Heart left ventricle (tissue), 16 donors: ENCODE data around the gene FBH1. TPM values are rescaled to one million over a fixed set of nuclear protein-coding genes. Genes with fewer than 3 reads are reported as not detected.
"Not testable (repeated sequence)": the region's sequence is repeated elsewhere in the genome, so short reads cannot be mapped to it uniquely, and the experiment has no call there.

Source experiments
- ATAC-seq, 4 donors: fragments of 200-7000 bp; cut with Tn5 transposase; one replicate each; pipeline ENCODE4 v1.9.1; 2020 to 2022; ENCODE audit warnings: moderate library complexity in 4 of 4, mild to moderate bottlenecking in 3 of 4, moderate number of reproducible peaks in 1 of 4
- DNase-seq, 5 donors: peaks; one replicate each; pipeline ENCODE4 v3.0.0-alpha.2; 2020
- H3K27ac ChIP-seq, 12 donors: fragments of 200-600 bp; sonication (generic) in 4 of 12; one replicate each; pipeline versions ENCODE4 v1.5.0 to v1.8.0; 2016 to 2022; ENCODE audit warnings: mild to moderate bottlenecking in 2 of 12
- H3K27me3 ChIP-seq, 9 donors: fragments of 200-600 bp; sonication (generic) in 2 of 9; one replicate each; pipeline versions ENCODE4 v1.5.1 to v1.8.0; 2016 to 2022; ENCODE audit warnings: mild to moderate bottlenecking in 3 of 9
- H3K36me3 ChIP-seq, 9 donors: fragments of 200-600 bp; sonication (generic) in 2 of 9; one replicate each; pipeline versions ENCODE4 v1.5.0 to v1.8.0; 2018 to 2022; ENCODE audit warnings: mild to moderate bottlenecking in 2 of 9
- H3K4me1 ChIP-seq, 12 donors: fragments of 200-600 bp; sonication (generic) in 4 of 12; one replicate each; pipeline versions ENCODE4 v1.5.0 to v1.8.0; 2016 to 2022; ENCODE audit warnings: mild to moderate bottlenecking in 3 of 12
- H3K4me3 ChIP-seq, 12 donors: fragments of 200-600 bp; sonication (generic) in 4 of 12; one replicate each; pipeline versions ENCODE4 v1.5.0 to v1.8.0; 2017 to 2022; ENCODE audit warnings: mild to moderate bottlenecking in 9 of 12, moderate library complexity in 4 of 12
- H3K9me3 ChIP-seq, 12 donors: fragments of 200-600 bp; sonication (generic) in 4 of 12; one replicate each; pipeline versions ENCODE4 v1.5.0 to v1.8.0; 2016 to 2022; ENCODE audit warnings: mild to moderate bottlenecking in 1 of 12
- POLR2A ChIP-seq, 2 donors: fragments of 450-650 bp; IDR thresholded peaks; one replicate each; pipeline ENCODE4 v1.6.1; 2017; ENCODE audit warnings: antibody characterized with exemption in 2 of 2, mild to moderate bottlenecking in 2 of 2, moderate library complexity in 2 of 2
- WGBS, 4 donors: extraction: QIAGEN DNeasy Blood & Tissue Kit in 2 of 4; methylation state at CpG; one replicate each; pipeline versions ENCODE4 v1.1.5 to v1.1.7; 2013 to 2018; 5-methylcytosine and 5-hydroxymethylcytosine counted together
- intact Hi-C, 10 donors: fragments of 100-400 bp; cut with DNase I; formaldehyde crosslinking; loops; one replicate each; pipeline versions ENCODE4 v1.11.1 to v1.14.2; 2022
- polyA plus RNA-seq, 2 donors: library from polyadenylated mRNA; stranded (reverse); fragments of 200-250 nt; gene quantifications; one replicate each; pipeline ENCODE4 v1.2.3, GENCODE V29; 2013
- total RNA-seq, 9 donors: library from RNA; depleted of rRNA in 2 of 9; stranded (reverse); fragments of >200 nt in 2 of 9; fragmentation: NEBNext Ultra II Directional in 3 of 9; extraction: Animal tissue kit (Norgen Biotek cat#: 25700) in 3 of 9; gene quantifications; one replicate each; pipeline versions ENCODE4 v1.1.0 to v1.2.4, GENCODE V29; 2016 to 2023
- TF ChIP-seq, protein P1 (sequence below), 12 donors: fragments of 200-600 bp; sonication (generic) in 4 of 12; IDR thresholded peaks; one replicate each; pipeline versions ENCODE4 v1.5.0 to v1.8.0; 2018 to 2022; ENCODE audit warnings: antibody characterized with exemption in 12 of 12, mild to moderate bottlenecking in 5 of 12
- donor health status: ischemic (EF 13 %, LVEDD 7.1; RV severe dilation, severe dysfunction).
- donor health status: healthy with polysubstance abuse.
- donor health status: DM: no; HTN: yes; CAD: no.
- donor health status: DM: no; HTN: no; CAD: no.
- donor health status: ischemic (EF 25% LVEDD 6.9; RV normal size, moderate dysfunction).
- donor health status: ischemic (EF 25% LVEDD 5.7; RV mildly dilated, moderate dysfunction).
- donor health status: healthy.
- donor health status: DM: yes; HTN: yes; CAD: no.
- donor health status: ischemic (EF 35%, LVEDD 5.7; RV mildly dilated, moderate dysfunction).
- donor health status: nonischemic (EF 11% LVEDD 7.7; RV severe dilation, severe dysfunction).
- donor health status: DM: yes; HTN: yes; CAD: no.
- donor health status: PGD.
- donor health status: ischemic (EF 29% LVEDD 5.4; RV normal size, mild dysfunction).
- donor health status: nonischemic (EF 23%, LVEDD 6.1; RV moderate dilation, normal function).

Gene FBH1
- total and polyA plus RNA-seq, 11 donors, result 57.4 to 111 (median 83.5) TPM

DNA sequence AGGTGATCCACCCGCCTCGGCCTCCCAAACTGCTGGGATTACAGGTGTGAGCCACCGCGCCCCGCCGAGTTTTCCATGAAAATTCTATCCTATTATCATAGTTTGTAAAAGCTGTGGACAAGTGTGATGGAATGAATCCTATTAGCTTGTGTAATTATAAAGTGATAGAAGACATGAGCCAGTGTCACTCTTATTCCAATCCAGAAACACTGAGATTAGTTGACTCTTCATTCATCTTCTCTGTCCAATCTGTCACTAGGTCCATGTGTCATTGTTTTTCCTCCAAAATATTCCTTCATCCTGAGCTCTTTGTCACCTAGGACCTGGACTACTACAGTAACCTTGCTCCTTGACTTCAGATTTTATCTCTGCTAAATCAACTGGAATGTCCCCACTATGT, 13.5 kb downstream of the FBH1 start:
- ATAC-seq (no peak), DNase-seq (no peak)
- Histone ChIP-seq H3K4me3 (no peak overlapping the region), H3K36me3 (peaks cover 0 to 47% (median 15%) of the 10 kb centered on the region in 9 donors), H3K27me3 (no peaks in the 10 kb centered on the region), H3K4me1 (peaks cover 0 to 35% (median 14%) of the 10 kb centered on the region in 12 donors), H3K9me3 (no peaks in the 10 kb centered on the region), H3K27ac (no peak overlapping the region)
- TF ChIP-seq POLR2A (IDR thresholded peaks at IDR 0.05), result no peak
- TF ChIP-seq, protein P1, sequence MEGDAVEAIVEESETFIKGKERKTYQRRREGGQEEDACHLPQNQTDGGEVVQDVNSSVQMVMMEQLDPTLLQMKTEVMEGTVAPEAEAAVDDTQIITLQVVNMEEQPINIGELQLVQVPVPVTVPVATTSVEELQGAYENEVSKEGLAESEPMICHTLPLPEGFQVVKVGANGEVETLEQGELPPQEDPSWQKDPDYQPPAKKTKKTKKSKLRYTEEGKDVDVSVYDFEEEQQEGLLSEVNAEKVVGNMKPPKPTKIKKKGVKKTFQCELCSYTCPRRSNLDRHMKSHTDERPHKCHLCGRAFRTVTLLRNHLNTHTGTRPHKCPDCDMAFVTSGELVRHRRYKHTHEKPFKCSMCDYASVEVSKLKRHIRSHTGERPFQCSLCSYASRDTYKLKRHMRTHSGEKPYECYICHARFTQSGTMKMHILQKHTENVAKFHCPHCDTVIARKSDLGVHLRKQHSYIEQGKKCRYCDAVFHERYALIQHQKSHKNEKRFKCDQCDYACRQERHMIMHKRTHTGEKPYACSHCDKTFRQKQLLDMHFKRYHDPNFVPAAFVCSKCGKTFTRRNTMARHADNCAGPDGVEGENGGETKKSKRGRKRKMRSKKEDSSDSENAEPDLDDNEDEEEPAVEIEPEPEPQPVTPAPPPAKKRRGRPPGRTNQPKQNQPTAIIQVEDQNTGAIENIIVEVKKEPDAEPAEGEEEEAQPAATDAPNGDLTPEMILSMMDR (IDR thresholded peaks at IDR 0.05), result no peak
- WGBS, 4 donors, result 84 to 96% (median 94%) methylated on average over 6 of the region's 6 CpGs
- intact Hi-C loops, result no loop called here

DNA sequence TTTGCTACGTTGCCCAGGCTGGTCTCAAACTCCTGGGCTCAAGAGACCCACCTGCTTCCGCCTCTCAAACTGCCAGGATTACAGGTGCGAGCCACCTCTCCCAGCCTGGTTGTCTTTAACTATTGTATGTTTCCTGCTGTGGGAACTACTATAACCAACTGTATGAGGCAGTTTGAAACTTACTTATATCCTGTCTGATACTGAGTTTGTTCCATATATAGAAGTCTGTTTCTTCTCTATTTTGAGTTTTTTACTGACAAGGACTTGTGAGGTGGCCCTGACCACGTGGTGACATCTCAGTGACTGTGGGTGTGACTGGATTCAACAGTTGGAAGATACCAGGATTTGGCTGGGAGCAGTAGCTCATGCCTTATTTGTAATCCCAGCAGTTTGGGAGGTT, 14.2 kb downstream of the FBH1 start:
- intact Hi-C loops, result no loop called here
- no peak for TF ChIP-seq POLR2A (IDR thresholded peaks at IDR 0.05)
- TF ChIP-seq, protein P1 (IDR thresholded peaks at IDR 0.05), result no peak
- peak in 3 of 4 donors; percentile 40 to 78 (median 63) for ATAC-seq
- DNase-seq, result peak in 1 of 5 donors; percentile 40
- peaks cover 0 to 35% (median 14%) of the 10 kb centered on the region in 12 donors for H3K4me1 ChIP-seq
- 67 to 75% (median 67%) methylated on average over 4 of the region's 4 CpGs for WGBS, 4 donors
- H3K9me3 ChIP-seq, result no peaks in the 10 kb centered on the region
- H3K4me3 ChIP-seq, result no peak overlapping the region
- H3K27ac ChIP-seq, result peak overlapping the region in 2 of 12 donors; percentile 20 to 56
- no peaks in the 10 kb centered on the region for H3K27me3 ChIP-seq
- H3K36me3 ChIP-seq, result peaks cover 0 to 51% (median 21%) of the 10 kb centered on the region in 9 donors

DNA sequence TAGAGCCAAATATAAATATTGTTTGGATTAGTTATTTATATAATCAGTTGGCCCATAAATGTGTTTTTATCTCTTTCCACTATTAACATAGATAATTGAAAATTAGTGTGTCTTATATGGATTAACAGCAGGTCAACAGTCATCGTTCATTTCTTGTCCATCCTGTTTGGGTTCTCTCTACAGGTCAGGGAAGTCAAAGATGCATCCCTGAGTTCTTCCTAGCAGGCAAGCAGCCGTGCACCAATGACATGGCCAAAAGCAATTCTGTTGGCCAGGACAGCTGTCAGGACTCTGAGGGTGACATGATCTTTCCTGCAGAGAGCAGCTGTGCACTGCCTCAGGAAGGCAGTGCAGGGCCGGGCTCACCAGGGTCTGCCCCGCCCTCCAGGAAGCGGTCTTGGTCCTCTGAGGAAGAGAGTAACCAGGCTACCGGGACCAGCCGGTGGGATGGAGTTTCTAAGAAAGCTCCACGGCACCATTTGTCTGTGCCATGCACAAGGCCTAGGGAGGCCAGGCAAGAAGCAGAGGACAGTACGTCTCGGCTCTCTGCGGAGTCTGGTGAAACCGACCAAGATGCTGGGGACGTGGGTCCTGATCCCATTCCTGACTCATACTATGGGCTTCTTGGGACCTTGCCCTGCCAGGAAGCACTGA, 15.9 kb downstream of the FBH1 start:
- Histone ChIP-seq H3K27me3 (no peaks in the 10 kb centered on the region), H3K4me1 (peaks cover 0 to 35% (median 14%) of the 10 kb centered on the region in 12 donors), H3K9me3 (no peaks in the 10 kb centered on the region), H3K36me3 (peaks cover 0 to 65% (median 39%) of the 10 kb centered on the region in 9 donors), H3K27ac (peak overlapping the region in 6 of 12 donors; percentile 3 to 65 (median 46)), H3K4me3 (peak overlapping the region in 2 of 12 donors; percentile 20 to 22)
- TF ChIP-seq POLR2A (IDR thresholded peaks at IDR 0.05), result no peak
- TF ChIP-seq, protein P1 (IDR thresholded peaks at IDR 0.05), result peak in 3 of 12 donors; percentile 13 to 34 (median 28)
- intact Hi-C loops, result no loop called here
- DNase-seq, result peak; percentile 49 to 71 (median 65)
- peak; percentile 63 to 91 (median 86) for ATAC-seq
- 44 to 65% (median 53%) methylated on average over 13 of the region's 13 CpGs for WGBS, 4 donors

DNA sequence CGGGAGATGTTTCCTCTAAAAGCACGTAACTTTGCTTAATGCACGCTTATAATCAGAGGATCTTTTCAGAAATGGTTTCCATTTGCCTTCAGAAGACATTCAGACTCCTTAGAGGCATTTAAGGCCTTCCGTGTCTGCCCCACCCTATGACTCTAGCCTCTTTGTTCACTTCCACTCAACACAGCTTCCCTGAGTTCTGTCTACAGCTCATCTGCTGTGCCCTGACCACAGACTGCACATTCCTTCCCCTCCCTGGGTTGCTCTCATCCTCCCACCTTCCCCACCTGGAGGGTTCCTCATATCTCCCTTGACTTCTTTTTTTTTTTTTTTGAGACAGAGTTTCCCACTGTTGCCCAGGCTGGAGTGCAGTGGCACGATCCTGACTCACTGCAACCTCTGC, 16.6 kb downstream of the FBH1 start:
- intact Hi-C loops, result no loop called here
- WGBS, 4 donors, result 85 to 96% (median 93%) methylated on average over 5 of the region's 5 CpGs
- peak in 1 of 4 donors; percentile 14 for ATAC-seq

DNA sequence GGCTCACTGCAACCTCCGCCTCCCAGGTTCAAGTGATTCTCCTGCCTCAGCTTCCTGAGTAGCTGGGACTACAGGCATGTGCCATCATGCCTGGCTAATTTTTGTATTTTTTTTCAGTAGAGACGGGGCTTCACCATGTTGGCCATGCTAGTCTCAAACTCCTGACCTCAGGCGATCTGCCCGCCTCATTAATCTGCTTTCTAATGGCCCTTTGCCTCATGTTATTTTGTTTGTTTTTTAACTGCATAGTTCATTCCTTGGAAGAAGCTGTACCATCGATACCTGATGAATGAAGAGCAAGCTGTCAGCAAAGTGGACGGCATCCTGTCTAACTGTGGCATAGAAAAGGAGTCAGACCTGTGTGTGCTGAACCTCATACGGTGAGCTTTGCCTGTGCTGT, 18.6 kb downstream of the FBH1 start:
- H3K27me3 ChIP-seq, intact Hi-C loops, H3K27ac ChIP-seq, DNase-seq, H3K9me3 ChIP-seq, H3K4me3 ChIP-seq, ATAC-seq: not testable (repeated sequence)
- peaks cover 0 to 25% (median 14%) of the 10 kb centered on the region in 12 donors for H3K4me1 ChIP-seq
- 88 to 95% (median 94%) methylated on average over 7 of the region's 7 CpGs for WGBS, 4 donors
- peaks cover 0 to 88% (median 66%) of the 10 kb centered on the region in 9 donors for H3K36me3 ChIP-seq

More for the DNA sequence above, 16.6 kb downstream of the FBH1 start:
- TF ChIP-seq, protein P1 (IDR thresholded peaks at IDR 0.05), result no peak
- no peak for TF ChIP-seq POLR2A (IDR thresholded peaks at IDR 0.05)
- H3K27ac ChIP-seq, result peak overlapping the region in 6 of 12 donors; percentile 3 to 65 (median 46)
- no peaks in the 10 kb centered on the region for H3K27me3 ChIP-seq
- DNase-seq, result no peak
- H3K4me3 ChIP-seq, result no peak overlapping the region
- peaks cover 0 to 72% (median 46%) of the 10 kb centered on the region in 9 donors for H3K36me3 ChIP-seq
- peaks cover 0 to 35% (median 14%) of the 10 kb centered on the region in 12 donors for H3K4me1 ChIP-seq
- no peaks in the 10 kb centered on the region for H3K9me3 ChIP-seq
